ENCODE results near the gene NCOA3.
"Not testable (repeated sequence)": the region's sequence is repeated elsewhere in the genome, so short reads cannot be mapped to it uniquely, and the experiment has no call there.

NCOA3 gene

DNA sequence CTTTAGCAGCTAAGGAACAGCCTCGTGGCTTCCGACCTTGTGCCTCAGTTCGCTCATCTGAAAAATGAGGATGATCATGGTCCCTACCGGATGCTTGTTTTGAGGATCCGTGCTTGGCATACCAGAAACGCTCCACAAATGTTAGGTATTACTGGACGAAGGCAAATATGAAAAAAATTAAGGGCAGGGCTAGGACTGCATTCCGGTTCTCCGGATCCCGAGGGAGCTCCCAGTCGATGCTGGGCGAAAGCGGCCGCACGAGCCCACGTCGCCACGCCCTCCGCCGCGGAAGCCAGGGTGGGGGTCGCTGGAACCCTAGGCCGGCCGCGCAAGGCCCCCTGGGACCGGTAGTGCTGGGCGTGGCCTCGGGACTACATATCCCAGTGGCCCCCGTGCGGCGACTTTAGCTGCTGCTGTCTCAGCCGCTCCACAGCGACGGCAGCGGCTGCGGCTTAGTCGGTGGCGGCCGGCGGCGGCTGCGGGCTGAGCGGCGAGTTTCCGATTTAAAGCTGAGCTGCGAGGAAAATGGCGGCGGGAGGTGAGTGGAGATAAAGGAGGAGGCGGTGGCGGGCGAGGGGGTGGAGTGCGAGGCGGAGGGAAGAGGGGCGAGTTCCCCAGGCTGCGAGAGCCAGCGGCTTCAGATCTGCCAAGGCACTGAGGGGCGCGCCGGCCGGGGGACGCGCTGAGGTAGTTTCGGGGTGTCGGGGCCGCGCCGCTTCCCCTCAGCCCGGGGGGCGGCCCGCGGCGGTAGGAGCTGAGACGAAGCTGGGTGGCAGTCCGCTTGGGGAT is at the start of gene NCOA3:
Gene NCOA3 (plus strand): TSS at position 406 of the 789 bp plus-strand sequence. CDS start 120,361 bp downstream, outside the sequence.
- DNase-seq (ENCODE audit: low spot score), result peak; percentile 91

DNA sequence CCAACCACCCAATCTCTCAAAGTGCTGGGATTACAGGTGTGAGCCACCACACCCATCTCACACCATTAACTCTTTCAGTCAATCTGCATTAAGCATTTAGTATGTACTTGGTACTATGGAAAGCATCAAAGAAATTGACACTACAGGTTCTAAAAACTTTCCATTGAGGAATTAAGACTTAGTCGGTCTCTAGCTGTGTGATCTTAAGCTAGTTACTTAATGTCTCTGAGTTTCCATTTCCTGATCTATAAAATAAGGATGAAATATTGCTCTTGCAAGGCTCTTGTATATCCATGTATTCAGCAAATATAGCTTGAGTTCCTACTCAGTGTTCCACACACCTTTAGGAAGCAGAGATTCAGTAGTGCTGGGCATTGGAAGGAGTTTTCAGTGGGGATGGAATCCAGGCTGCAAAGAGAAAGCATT is 48.9 kb upstream of the NCOA3 start:
- DNase-seq (ENCODE audit: low spot score), result no peak

GRCh38 chr20:47453167-47453782 is 48.4 kb upstream of the NCOA3 start:
- DNase-seq (ENCODE audit: low spot score), result no peak

DNA sequence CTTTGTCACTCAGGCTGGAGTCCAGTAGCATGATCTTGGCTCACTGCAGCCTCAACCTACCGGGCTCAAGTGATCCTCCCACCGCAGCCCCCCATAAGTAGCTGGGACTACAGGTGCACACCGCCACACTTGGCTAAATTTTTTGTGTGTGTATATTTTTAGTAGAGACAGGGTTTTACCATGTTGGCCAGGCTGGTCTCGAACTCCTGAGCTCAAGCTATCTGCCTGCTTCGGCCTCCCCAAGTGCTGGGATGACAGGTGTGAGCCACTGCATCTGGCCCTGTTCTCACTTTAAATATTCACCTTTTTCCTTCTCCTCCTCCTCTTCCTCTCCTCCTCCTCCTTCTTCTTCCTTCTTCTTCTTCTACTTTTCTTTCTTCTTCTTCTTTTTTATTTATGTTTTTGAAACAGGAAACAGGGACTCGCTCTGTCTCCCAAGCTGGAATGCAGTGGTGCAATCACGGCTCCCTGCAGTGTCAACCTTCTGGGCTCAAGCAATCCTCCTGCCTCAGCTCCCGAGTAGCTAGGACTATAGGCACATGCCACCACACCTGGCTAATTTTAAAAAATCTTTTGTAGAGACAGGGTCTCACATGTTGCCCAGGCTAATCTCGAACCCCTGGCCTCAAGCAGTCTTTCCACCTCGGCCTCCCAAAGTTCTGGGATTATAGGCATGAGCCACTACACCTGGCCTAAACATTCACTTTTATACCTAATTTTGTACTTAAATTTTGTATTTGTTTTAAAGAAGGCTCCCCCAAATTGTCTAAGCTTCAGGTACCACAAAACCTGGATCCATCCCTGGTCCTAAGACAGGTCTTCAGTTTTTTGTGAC is 47.2 kb upstream of the NCOA3 start:
- DNase-seq (ENCODE audit: low spot score), result no peak

DNA sequence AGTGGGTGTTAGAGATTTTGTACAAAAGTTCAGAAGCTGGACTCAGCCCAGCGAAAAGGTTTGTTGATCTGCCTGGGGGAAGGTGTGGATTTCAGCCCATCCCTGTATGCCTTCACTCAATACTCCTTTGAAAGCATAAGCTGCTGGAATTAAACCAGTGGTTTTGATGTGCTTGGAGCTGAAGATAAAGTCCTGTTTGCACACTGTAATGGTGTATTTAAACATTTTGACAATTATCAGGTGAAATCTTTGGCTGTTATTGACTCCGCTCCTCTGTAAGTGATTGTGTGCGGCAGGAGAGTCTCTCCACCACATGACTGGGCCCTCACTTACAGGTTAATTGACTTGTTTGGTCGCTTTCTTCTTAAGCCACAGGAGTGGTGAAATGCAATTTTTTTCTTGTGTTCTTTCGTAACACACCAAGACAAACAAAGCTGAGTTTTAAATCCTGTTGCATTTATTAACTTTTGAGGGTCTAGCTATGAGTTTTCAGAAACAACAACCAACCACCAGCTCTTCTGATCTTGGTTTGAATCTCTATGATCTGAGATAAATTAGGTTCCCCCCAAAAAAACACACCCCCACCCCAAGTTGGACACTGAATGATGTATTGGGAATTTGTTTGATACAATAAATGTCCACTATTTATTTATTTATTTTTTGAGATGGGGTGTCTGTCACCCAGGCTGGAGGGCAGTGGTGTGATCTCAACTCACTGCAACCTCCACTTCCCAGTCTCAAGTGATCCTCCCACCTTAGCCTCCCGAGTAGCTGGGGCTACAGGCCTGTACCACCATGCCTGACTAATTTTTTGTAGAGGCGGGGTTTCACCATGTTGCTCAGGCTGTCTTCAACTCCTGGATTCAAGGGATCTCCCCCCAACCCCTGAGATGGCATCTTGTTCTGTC is 46.3 kb upstream of the NCOA3 start:
- no peak for DNase-seq (ENCODE audit: low spot score)

DNA sequence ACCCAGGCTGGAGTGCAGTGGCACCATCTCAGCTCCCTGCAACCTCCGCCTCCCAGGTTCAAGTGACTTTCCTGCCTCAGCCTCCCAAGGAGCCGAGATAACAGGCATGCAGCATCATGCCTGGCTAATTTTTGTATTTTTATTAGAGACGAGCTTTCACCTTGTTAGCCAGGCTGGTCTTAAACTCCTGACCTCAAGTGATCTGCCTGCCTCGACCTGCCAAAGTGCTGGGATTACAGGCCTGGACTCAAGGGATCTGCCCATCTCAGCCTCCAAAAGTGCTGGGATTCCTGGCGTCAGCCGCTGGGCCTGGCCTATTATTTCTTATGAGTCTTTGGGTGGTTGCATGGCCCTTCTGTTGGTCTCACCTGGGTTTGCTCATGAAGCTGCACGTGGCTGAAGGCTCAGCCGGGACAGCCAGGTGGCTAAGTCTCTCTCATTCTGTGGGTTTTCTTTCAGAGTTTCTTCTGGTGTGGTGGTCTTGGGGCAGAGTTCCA is 45.6 kb upstream of the NCOA3 start:
- no peak for DNase-seq (ENCODE audit: low spot score)

GRCh38 chr20:47456952-47457724 is 44.5 kb upstream of the NCOA3 start:
- peak; percentile 26 for DNase-seq (ENCODE audit: low spot score)

GRCh38 chr20:47458280-47459050 is 43.2 kb upstream of the NCOA3 start:
- not testable (repeated sequence) for DNase-seq (ENCODE audit: low spot score)

GRCh38 chr20:47459344-47460073 is 42.2 kb upstream of the NCOA3 start:
- no peak for DNase-seq (ENCODE audit: low spot score)

- not testable (repeated sequence) for DNase-seq (ENCODE audit: low spot score)
These were observed 41.0 kb upstream of the NCOA3 start for GRCh38 chr20:47460761-47461112.

GRCh38 chr20:47461120-47461685 is 40.5 kb upstream of the NCOA3 start:
- no peak for DNase-seq (ENCODE audit: low spot score)

DNA sequence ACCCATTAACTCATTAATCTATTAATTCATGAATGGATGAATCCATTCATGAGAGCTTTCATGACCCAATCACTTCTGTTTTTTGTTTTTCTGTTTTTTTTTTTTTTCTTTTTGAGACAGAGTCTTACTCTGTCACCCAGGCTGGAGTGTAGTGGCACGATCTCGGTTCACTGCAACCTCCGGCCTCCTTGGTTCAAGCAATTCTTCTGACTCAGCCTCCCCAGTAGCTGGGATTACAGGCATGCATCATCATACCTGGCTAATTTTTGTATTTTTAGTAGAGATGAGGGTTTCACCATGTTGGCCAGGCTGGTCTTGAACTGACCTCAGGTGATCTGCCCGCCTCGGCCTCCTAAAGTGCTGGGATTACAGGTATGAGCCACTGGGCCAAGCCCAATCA is 39.8 kb upstream of the NCOA3 start:
- DNase-seq (ENCODE audit: low spot score), result not testable (repeated sequence)

GRCh38 chr20:47464380-47465101 is 37.1 kb upstream of the NCOA3 start:
- DNase-seq (ENCODE audit: low spot score), result no peak

DNA sequence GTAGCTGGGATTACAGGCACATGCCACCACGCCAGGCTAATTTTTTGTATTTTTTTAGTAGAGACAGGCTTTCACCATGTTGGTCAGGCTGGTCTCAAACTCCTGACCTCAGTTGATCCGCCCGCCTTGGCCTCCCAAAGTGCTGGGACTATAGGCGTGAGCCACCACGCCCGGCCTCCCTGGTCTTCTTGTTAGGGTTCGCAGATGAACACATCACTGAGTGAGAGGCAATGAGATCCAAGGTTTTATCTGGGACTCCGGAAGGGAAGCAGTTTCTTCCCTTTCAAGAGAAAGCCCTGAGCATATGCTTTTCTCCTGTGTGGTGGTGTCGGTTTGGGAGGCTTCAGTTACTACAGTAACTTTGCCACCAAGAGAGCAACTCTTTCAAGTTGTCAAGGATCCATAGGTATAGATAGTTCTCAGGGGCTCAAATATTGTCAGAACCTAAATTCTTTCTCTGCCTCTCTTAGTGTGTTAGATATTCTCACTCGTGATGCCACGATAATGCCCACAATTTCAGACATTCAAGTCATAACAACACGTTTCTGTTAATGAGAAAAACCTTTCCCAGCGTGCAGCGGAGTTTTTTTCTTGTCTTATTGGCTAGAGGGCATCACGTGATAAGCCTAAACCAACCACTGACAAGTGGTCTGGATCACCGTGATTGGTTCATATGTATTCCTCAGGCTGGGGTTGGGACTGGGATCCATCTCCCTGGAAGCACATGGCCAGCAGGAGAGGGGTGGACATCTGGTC is 36.2 kb upstream of the NCOA3 start:
- no peak for DNase-seq (ENCODE audit: low spot score)

- DNase-seq (ENCODE audit: low spot score), result no peak
These were observed 35.5 kb upstream of the NCOA3 start for GRCh38 chr20:47466213-47466612.

- DNase-seq (ENCODE audit: low spot score), result no peak
These were observed 34.8 kb upstream of the NCOA3 start for GRCh38 chr20:47466704-47467459.

Data from CD4-positive, alpha-beta T cell treated with Interleukin-2 at 100 ng/mL for 4 hours (primary cell).